Neural progenitor cell (in vitro differentiated cells): ENCODE results near the gene PRM2.

Experiments used
- CTCF ChIP-seq: fragments of 200-600 bp; sonication (generic); IDR thresholded peaks from 2 replicates; pipeline ENCODE4 v1.5.1; 2017; ENCODE audit warnings: antibody characterized with exemption, mild to moderate bottlenecking
- EZH2 ChIP-seq: fragments of 200-600 bp; sonication (generic); IDR thresholded peaks from 2 replicates; pipeline ENCODE4 v1.6.1; 2017; ENCODE audit warnings: antibody characterized with exemption, mild to moderate bottlenecking, moderate library complexity
- EZH2phosphoT487 ChIP-seq: fragments of 200-600 bp; sonication (generic); IDR thresholded peaks from 2 replicates; pipeline ENCODE4 v1.6.1; 2017; ENCODE audit warnings: antibody characterized with exemption

- TF ChIP-seq EZH2 (no peak), CTCF (no peak), EZH2phosphoT487 (no peak)
Measured at GRCh38 chr16:11295672-11296071, 19.4 kb upstream of the PRM2 start.
